ENCODE measurements around the gene ADAP1.

The ADAP1 gene

GRCh38 chr7:922334-923107, 32.0 kb downstream of the ADAP1 start:
- no peak for DNase-seq (ENCODE audit: low read depth)

DNA sequence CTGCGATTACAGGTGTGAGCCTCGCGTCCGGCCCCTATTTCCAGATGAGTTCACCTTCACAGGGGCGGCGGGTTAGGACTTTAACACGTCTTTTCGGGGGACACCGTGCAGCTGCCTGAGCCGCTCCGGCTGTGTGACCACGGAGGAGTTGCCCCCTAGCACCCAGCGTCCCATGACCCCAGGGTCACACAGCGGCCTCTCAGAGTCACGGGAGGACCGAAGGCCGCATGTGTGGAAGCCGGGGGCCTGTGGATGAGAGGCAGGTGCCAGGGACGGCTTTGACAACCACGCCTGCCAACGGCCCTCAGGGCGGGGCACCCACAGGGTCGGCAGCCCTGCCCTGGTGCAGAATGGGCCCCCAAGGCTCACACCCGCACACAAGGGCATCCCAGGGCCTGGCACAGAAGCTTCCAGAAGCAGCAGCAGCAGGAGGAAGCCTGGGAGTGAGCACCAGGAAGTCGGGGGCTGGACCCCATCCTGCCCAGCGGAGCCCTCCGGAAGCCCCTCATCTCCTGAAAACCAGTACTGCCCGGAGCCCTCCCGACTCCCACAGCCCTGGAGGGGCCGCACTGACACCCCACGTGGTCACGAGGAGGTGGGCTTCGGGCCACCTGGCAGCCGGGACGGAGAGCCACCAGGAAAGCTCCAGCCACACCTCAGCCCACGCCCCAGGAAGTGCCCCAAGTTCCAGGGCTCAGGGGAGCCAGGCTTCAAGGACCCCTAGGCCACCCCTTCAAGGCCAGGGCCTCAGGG, 32.7 kb downstream of the ADAP1 start:
- DNase-seq (ENCODE audit: low read depth) = no peak

- DNase-seq (ENCODE audit: low read depth) = no peak
Measured at GRCh38 chr7:921071-921461, 33.4 kb downstream of the ADAP1 start.

DNA sequence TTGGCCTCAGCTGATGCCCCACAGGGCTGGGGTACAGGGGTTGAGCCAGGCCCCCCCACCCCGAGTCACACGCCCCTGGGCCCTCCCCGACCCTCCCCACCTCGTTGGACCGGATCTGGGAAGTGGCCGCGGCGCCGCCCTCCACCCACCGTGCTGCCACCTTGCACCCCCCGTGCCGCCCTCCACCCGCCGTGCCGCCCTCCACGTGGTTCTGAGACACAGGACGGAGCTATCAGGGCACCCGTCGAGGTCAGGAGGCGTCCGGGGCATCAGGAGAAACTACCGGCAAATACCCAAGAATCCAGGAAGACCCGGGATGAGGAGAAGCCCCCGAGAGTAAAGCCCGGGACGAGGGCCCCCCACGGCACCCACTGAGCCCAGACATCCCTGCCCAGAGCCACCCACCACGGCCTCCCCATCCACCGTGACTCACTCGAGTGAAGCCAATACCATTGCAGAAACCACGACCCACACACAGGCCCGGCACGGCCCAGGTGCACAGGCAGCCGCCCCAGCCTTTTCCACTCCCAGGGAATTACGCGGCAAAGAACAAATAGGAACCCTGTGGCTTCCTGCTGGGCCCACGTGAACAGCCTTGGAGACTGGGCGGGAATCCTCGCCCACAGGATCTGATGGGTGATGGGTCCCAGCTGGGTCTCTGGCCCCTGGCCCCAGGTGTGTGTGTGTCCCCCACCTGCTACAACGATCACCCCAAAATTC, 34.0 kb downstream of the ADAP1 start:
- DNase-seq (ENCODE audit: low read depth) = no peak

- no peak for DNase-seq (ENCODE audit: low read depth)
Measured at GRCh38 chr7:919924-920341, 34.5 kb downstream of the ADAP1 start.

GRCh38 chr7:919114-919442, 35.4 kb downstream of the ADAP1 start:
- no peak for DNase-seq (ENCODE audit: low read depth)

DNA sequence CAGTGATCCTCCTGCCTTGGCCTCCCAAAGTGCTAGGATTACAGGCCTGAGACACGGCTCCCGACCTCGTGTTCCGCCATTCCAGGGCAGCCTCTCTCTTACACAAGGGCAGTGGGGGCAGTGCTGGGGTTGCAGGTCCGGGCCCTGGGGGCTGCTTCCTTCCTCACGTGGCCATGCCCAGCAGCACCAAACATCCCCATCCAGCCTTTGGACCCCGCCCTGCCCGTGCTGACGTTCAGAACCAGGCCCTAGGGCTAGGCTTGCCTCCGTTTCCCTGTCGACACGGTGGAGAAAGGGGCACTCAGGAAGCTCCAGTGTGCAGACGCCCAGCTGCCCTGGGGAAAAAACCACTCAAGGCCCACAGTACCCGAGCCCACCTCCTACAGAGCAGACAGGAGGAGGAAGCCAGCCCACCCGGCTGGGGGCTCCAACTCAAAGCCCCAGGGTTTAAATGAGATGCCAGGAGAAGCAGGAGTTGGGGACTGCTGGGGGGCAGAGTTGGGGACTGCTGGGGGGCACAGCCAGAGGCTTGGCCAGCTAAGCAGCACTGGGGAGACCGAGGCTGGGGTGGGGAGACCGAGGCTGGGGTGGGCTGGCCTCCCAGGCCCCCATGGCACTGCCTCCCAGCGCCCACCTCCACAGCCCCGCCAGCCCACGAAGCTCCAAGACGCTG, 35.9 kb downstream of the ADAP1 start:
- no peak for DNase-seq (ENCODE audit: low read depth)

DNA sequence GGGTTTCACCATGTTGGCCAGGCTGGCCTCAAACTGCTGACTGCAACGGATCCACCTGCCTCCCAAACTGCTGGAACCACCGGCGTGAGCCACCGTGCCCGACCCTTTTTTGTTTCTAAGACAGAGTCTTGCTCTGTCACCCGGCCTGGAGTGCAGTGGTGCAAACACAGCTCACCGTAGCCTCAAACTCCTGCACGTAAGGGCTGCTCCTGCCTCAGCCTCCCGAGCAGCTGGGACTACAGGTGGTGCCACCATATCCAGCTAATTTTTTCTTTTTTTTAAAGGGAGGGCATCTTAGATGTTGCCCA, 36.4 kb downstream of the ADAP1 start:
- no peak for DNase-seq (ENCODE audit: low read depth)

DNA sequence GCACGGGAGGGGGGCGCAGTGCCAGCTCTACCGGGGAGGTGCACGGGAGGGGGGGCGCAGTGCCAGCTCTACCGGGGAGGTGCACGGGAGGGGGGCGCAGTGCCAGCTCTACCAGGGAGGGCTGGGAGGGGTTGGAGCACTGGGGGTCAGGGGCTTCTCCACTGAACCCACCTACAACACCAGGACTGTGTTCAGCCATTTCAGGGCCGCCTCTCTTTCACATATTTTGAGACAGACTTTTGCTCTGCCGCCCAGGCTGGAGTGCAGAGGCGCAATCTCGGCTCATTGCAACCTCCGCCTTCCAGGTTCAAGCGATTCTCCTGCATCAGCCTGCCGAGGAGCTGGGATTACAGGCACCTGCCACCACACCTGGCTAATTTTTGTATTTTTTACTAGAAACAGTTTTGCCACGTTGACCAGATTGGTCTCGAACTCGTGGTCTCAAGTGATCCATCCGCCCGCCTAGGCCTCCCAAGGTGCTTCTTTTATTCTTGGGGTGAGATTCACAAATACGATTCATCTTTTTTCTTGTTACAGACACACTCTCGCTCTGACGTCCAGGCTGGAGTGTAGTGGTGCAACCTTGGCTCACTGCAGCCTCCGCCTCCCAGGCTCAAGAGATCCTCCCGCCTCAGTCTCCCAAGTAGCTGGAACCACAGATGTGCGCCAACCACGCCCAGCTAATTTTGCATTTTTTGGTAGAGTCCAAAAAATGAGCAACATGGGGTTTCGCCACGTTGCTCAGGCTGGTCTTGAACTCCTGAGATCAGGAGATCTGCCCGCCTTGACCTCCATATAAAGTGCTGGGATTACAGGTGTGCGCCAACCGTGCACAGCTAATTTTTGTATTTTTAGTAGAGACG, 37.0 kb downstream of the ADAP1 start:
- DNase-seq (ENCODE audit: low read depth) = no peak

- no peak for DNase-seq (ENCODE audit: low read depth)
Measured at GRCh38 chr7:916291-916941, 38.1 kb downstream of the ADAP1 start.

GRCh38 chr7:915291-916218, 38.9 kb downstream of the ADAP1 start:
- no peak for DNase-seq (ENCODE audit: low read depth)

- DNase-seq (ENCODE audit: low read depth) = no peak
Measured at GRCh38 chr7:914521-915194, 39.8 kb downstream of the ADAP1 start.

DNA sequence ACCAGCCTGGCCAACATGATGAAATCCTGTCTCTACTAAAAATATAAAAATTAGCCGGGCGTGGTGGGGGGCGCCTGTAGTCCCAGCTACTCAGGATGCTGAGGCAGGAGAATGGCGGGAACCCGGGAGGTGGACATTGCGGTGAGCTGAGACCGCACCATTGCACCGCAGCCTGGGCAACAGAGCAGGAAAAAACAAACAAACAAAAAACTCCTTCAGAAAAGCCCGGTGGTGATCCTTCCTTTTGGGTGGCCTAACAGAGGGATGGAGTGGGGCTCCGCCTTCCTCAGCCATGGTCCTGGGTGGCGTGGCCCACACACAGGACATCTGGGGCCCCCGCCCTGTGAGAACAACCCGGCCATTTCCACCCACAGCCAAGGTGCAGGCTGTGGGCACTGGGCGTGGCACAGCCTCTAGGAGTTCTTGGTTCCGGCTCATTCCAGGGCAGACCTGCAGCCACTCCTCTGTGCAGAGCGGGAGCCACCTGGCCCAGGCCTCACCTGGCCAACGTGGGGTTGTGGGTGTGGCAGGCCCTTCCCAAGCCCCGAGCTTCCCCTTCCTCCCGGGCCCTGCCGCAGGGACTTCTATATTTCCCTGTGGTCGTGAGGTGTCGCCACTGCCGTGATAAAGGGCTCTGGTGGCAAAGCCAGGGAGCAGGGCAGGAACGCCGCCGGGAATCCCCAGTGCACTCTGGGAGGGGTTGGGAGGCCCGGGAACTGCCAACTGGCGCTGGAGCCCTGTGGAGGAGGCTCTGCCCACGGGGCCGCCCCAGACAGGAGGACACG, 40.6 kb downstream of the ADAP1 start:
- DNase-seq (ENCODE audit: low read depth) = no peak

DNA sequence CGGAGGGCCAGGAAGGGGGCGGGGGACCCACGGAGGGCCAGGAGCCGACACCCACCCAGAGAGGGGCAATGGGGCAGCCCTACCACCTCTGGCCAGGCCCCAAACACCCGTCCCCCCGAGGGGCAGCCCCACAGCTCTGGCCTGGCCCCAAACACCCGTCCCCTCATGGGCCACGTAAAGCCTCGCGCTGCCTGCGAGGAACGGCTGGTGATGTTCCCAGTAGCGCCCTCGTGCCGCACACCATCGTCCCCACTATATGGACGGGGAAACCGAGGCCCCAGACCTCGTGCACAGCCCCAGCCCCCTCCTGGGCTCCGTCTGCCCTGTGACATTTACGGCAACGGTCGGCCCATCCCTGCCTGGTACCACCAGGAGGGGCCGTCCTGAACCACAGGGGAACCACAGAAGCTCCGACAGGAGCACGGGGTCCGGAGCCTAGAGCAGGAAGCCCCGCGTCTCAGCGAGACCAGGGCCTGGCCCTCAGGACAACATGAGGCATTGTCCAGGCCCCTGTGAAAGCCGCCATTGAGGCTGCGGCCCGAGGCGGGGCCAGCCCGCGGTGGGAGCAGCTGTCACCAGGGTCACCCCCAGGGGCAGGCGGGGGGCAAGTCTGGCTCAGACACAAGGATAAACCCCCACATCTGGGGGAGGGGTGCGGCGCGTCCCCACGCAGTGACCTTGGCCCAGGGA, 42.5 kb downstream of the ADAP1 start:
- DNase-seq (ENCODE audit: low read depth) = no peak

GRCh38 chr7:910931-911431, 43.5 kb downstream of the ADAP1 start:
- no peak for DNase-seq (ENCODE audit: low read depth)

DNA sequence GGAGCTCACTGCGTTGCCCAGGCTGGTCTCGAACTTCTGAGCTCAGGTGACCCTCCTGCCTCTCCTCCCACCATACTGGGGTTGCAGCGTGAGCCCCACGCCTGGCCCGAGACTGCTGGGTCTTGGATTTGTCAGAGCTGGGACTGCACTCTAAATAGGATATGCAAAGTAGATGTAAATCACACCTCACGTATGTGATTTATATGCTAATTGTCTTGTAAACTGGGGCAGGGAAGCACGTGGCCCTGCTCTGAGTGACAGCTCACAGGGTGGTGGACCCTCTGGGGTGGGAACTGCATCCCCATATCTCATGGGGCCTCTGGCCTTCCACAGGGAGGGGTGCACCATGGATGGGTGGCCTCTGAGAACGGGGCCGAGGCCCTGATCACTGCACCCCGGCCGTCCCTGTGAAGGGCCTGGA, 44.0 kb downstream of the ADAP1 start:
- DNase-seq (ENCODE audit: low read depth) = no peak

- DNase-seq (ENCODE audit: low read depth) = peak; percentile 57
Measured at GRCh38 chr7:909358-910329, 44.8 kb downstream of the ADAP1 start.
